ENCODE measurements around the gene PEAK3.
A peak's percentile ranks its signal among the peaks of the same experiment; 100 is the strongest.

The PEAK3 gene

DNA sequence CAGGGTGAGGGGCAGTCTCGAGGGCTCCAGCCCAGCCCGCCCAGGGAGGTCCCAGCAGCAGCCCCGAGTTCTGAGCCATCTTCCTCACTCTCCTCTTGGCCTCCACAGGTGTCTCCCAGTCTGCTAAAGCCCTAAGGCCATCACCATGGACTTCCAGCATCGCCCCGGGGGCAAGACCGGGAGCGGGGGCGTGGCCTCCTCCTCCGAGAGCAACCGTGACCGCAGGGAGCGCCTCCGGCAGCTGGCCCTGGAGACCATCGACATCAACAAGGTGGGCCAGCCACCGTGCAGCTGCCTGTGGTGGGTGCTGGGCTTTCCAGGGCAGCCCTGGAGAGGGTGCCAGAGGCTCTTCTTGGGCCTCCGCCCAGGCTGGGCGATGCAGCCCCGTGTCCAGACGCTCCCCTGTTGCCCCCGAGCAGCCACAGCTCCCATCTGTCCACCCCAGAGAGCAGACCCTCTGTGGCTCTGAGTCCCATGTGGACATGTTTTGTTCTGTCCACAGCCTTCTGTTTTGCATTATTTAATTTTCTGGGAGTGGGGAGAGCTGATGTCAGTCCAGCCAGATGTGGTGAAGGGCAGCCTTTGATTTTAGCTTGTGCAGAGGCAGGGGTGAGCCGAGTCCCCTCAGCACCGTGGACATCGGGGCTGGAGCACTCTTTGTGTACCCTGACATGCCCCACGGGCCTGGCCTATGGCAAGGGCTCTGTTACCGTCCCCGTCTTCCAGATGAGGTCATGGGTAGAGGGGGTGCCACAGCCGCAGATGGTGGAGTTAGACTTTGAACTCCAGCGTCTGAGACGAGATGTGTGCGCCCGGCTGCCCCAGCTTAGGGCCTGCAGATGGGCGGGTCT lies 38.5 kb downstream of the PEAK3 start:
- H3K4me3 ChIP-seq (ENCODE audit: low read depth, low read length) = no peak overlapping the region
- TF ChIP-seq, protein P1, sequence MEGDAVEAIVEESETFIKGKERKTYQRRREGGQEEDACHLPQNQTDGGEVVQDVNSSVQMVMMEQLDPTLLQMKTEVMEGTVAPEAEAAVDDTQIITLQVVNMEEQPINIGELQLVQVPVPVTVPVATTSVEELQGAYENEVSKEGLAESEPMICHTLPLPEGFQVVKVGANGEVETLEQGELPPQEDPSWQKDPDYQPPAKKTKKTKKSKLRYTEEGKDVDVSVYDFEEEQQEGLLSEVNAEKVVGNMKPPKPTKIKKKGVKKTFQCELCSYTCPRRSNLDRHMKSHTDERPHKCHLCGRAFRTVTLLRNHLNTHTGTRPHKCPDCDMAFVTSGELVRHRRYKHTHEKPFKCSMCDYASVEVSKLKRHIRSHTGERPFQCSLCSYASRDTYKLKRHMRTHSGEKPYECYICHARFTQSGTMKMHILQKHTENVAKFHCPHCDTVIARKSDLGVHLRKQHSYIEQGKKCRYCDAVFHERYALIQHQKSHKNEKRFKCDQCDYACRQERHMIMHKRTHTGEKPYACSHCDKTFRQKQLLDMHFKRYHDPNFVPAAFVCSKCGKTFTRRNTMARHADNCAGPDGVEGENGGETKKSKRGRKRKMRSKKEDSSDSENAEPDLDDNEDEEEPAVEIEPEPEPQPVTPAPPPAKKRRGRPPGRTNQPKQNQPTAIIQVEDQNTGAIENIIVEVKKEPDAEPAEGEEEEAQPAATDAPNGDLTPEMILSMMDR (IDR thresholded peaks at IDR 0.05; ENCODE audit: borderline replicate concordance, insufficient read depth, low read depth, low read length) = no peak

GRCh38 chr19:2242816-2243215 lies 39.2 kb downstream of the PEAK3 start:
- H3K4me3 ChIP-seq (ENCODE audit: low read depth, low read length) = no peak overlapping the region
- TF ChIP-seq, protein P1 (IDR thresholded peaks at IDR 0.05; ENCODE audit: borderline replicate concordance, insufficient read depth, low read depth, low read length) = no peak

DNA sequence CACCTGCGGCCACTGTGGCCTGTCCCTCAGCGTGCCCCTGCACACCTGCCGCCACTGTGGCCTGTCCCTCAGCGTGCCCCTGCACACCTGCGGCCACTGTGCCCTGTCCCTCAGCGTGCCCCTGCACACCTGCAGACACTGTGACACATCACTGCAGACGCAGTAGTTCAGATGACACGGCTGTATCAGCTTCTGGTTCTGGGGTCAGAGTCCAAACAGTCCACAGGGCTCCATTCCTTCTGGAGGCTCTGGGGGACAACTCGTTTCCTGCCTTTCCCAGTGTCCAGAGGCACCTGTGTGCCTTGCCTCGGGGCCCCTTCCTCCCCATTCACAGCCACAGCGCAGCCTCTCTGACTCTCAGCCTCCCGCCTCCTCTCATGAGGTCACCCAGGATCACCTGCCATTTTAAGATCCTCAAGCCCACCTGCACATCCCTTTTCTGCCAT lies 39.9 kb downstream of the PEAK3 start:
- H3K4me3 ChIP-seq (ENCODE audit: low read depth, low read length) = no peak overlapping the region
- TF ChIP-seq, protein P1 (IDR thresholded peaks at IDR 0.05; ENCODE audit: borderline replicate concordance, insufficient read depth, low read depth, low read length) = no peak

GRCh38 chr19:2240881-2241760 lies 40.9 kb downstream of the PEAK3 start:
- no peak overlapping the region for H3K4me3 ChIP-seq (ENCODE audit: low read depth, low read length)
- TF ChIP-seq, protein P1 (IDR thresholded peaks at IDR 0.05; ENCODE audit: borderline replicate concordance, insufficient read depth, low read depth, low read length) = no peak

- TF ChIP-seq, protein P1 (IDR thresholded peaks at IDR 0.05; ENCODE audit: borderline replicate concordance, insufficient read depth, low read depth, low read length) = no peak
- peak overlapping the region; percentile 50 for H3K4me3 ChIP-seq (ENCODE audit: low read depth, low read length)
These were observed 41.9 kb downstream of the PEAK3 start for GRCh38 chr19:2239771-2240770.

GRCh38 chr19:2239173-2239572 lies 42.8 kb downstream of the PEAK3 start:
- TF ChIP-seq, protein P1 (IDR thresholded peaks at IDR 0.05; ENCODE audit: borderline replicate concordance, insufficient read depth, low read depth, low read length) = no peak
- peak overlapping the region; percentile 50 for H3K4me3 ChIP-seq (ENCODE audit: low read depth, low read length)

Data from GM12875 (cell line).